NCI-H774 (cell line): ENCODE measurements around the gene EXO1.
A peak's percentile ranks its signal among the peaks of the same experiment; 100 is the strongest.

Source experiments
- DNase-seq: peaks from one replicate; lab custom pipeline; 2025; lab: John Stamatoyannopoulos, UW

Gene EXO1

GRCh38 chr1:241891296-241891695 lies 43.3 kb downstream of the EXO1 start:
- no peak for DNase-seq

DNA sequence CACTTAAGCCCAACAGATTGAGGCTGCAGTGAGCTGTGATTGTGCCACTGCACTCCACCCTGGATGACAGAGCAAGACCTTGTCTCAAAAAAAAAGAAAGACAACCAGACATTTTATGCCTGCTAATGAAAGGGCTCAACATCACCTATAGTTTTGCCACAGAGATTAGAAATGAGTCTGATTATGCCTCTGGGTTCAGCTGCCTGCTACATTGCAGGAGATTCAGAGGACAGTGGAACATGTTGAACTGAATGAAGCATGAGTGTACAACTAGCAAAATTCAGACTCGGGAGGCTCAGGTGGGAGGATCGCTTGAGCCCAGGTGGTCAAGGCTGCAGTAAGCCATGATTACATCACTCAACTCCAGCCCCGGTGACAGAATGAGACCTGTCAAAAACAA lies 46.0 kb downstream of the EXO1 start:
- DNase-seq = no peak

GRCh38 chr1:241895013-241895412 lies 47.0 kb downstream of the EXO1 start:
- DNase-seq = no peak

DNA sequence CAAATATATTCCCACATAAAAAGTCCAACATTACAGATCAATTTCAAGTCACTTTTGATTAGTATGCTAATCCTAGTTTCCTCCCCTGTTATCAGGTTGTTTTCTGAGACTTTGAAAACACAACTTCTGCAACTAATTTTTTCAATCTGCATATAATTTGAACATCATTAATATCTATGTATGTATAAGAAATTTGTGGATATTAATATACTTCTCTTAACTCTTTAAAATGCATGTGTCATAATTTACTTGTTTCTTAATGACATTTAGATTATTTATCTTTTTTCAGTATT lies 48.6 kb downstream of the EXO1 start:
- DNase-seq = no peak

DNA sequence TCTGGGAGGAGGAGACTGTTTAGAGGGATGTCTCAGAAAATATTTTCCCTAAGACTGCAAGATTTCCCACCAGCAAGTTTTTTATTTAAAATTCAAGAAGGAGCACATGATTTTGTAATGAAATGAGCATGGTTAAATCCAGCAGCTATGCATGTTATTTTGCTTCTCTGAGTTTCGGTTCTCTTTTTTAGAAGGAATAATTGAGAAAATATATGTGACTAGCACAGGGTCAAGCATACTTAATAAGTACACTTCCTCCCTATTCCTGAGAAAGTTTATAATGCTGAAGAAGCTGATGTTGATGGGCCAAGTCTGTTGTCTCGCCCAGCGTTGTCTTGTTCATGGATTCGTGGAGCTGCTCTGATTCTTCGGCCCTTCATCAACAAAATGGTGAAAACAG lies 51.2 kb downstream of the EXO1 start:
- DNase-seq = no peak

DNA sequence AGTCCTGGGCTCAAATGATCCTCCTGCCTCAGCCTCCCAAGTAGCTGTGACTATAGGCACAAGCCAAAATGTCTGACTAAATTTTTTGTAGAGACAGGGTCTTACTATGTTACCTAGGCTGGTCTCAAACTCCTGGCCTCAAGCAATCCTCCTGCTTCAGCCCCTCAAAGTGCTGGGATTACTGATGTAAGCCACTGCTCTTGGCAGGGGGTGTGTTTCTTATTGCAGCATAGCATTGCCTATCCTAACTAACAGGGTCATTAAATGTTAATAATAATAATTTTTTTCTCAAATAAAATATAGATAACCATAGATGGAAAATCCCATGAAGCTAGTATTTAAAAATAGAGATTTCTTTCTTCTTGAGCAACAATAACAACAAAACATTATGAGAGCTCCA lies 52.4 kb downstream of the EXO1 start:
- DNase-seq = no peak

GRCh38 chr1:241902391-241903065 lies 54.5 kb downstream of the EXO1 start:
- no peak for DNase-seq

DNA sequence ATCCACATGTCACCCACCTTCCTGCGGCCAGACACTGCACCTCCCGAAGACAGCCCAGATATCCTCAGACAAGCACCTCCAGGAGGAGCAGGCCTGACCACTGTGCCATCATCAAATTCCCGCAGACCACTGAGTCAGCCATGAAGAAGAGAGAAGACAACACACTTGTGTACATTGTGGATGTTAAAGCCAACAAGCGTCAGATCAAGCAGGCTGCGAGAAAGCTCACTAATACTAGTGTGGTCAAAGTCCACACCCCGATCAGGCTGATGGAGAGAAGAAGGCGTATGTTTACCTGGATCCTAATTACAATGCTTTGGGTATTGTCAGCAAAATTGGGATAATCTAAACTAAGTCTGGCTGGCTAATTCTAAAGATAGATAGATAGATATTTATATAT lies 68.2 kb downstream of the EXO1 start:
- no peak for DNase-seq

DNA sequence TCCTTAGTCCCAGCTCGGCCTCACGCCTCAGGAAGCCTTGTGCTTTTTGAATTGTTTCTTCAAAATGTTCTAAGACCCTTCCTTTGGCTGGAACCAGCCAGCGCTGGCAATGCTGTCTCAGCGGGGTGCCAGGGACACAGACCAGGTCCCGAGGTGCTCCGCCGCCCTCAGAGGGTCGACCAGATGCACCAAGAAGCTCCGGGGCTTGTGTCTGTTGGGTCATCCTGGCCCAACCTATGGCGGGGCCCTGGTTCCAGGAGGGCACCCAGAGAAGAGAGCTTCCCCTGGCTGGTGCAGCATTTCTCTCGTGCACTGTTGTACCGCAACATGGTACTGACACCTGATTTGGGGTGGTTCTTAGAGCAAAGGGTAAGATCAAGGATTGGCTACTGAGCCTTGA lies 69.5 kb downstream of the EXO1 start:
- no peak for DNase-seq

DNA sequence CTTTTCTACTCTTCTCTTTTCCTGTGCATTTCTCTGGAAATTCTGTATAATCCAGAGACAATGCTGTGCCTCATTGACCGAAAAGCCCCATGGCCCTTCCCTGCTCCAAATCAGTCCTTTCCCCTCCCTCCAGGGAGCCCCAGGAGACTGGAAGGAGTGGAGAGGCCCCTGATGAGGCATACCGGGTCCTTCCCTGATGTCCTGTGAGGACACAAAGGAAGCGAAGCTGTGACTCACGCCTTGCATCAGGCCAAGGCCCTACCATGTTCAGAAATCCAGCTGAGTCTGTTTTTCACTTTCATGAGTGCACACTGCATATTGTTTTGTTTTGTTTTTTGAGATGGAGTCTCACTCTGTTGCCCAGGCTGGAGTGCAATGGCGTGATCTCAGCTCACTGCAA lies 70.9 kb downstream of the EXO1 start:
- DNase-seq = no peak

DNA sequence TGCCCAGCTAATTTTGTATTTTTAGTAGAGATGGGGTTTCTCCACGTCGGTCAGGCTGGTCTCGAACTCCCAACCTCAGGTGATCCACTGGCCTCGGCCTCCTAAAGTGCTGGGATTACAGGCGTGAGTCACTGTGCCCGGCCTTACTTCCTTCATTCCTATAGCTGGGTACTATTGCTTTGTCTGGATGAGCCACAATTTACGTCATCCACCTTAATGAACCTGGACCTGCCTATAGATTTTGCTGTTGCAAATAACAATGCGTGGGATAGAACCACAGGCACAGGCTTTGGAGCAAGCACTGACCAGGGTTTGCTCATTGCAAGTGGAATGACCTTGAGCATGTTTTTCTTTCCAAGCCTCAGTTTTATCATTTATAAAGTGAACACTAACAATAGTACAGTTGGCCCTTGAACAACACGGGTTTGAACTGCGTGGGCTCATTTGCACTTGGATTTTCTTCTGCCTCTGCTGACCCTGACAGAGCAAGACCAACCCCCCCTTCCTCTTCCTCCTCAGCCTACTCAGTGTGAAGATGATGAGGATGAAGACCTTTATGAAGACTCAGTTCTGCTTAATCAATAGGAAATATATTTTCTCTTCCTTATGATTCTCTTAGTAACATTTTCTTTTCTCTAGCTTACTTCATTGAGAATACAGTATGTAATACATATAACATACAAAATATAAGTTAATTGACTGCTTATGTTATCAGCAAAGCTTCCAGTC lies 76.2 kb downstream of the EXO1 start:
- no peak for DNase-seq

- DNase-seq = no peak
Measured at GRCh38 chr1:241926141-241926540, 78.1 kb downstream of the EXO1 start.

DNA sequence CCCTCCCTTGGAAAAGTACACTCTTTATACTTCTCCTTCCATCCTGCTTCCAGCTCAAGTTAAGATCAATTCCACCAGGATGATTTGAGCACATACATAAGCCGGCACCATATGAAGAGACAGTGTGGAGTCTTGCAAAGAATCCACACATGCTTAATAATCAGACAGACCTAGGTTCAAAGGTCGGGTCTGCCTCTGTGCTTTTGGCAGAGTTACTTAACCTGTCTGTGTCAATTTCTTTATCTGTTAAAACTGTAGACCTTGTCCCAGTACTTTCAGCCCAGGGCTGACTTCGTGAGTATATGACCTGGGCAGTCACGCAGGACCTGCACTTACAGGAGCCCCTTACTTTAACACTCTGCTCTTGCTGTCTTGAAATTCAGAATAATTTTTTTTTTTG lies 79.3 kb downstream of the EXO1 start:
- DNase-seq = no peak

GRCh38 chr1:241932845-241933244 lies 84.8 kb downstream of the EXO1 start:
- DNase-seq = no peak

DNA sequence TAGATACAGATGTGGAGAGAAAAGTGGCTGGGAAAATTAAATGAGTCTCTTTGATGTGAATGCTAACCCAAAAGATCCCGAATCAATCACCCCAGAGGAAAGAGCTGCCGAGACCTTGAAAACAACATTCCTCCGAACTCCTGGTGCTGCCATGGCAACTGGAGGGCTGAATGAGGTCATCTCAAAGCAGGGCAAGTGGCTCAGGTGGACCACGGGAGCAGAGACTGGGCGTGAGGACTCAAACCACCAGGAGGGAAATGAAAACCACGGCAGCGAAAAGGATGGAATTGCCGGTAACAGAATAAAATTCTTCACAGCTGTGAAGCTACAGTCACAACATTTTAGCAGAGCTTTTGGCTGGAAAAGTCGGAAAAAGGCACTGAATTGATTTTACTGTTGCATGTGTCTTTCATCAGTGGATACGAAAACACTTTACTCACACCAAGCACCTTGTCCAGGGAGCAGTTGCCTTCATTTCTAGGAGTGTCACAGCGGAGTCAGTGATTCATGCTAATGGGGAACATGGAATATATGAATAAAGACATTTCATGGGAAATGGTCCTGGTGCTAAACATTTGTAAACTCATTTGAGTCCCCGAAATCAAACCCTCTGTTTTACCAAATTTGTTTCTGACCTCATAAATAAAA lies 86.3 kb downstream of the EXO1 start:
- DNase-seq = peak; percentile 53

GRCh38 chr1:241934866-241935265 lies 86.9 kb downstream of the EXO1 start:
- DNase-seq = no peak
